Right lobe of liver (tissue), 6 donors: ENCODE results near the gene STN1. TPM values are rescaled to one million over a fixed set of nuclear protein-coding genes. Genes with fewer than 3 reads are reported as not detected.
A peak's percentile ranks its signal among the peaks of the same experiment; 100 is the strongest.

Experiments used
- ATAC-seq, 4 donors: fragments of 200-7000 bp; cut with Tn5 transposase; one replicate each; pipeline ENCODE4 v1.9.1; 2020; ENCODE audit warnings: mild to moderate bottlenecking in 4 of 4, moderate library complexity in 4 of 4
- DNase-seq, 3 donors: peaks; one replicate each; pipeline ENCODE4 v3.0.0-alpha.2; 2020
- H3K27ac ChIP-seq, 3 donors: fragments of 200-600 bp; one replicate each; pipeline ENCODE4 v1.8.0; 2022
- H3K27me3 ChIP-seq, 2 donors: fragments of 200-600 bp; one replicate each; pipeline ENCODE4 v1.8.0; 2022
- H3K36me3 ChIP-seq, 4 donors: fragments of 200-600 bp; sonication (generic) in 1 of 4; one replicate each; pipeline versions ENCODE4 v1.5.1 to v1.8.0; 2017 to 2022; ENCODE audit warnings: control low read depth in 1 of 4
- H3K4me1 ChIP-seq, 4 donors: fragments of 200-600 bp; sonication (generic) in 1 of 4; one replicate each; pipeline versions ENCODE4 v1.5.1 to v1.8.0; 2017 to 2022; ENCODE audit warnings: control low read depth in 1 of 4
- H3K4me3 ChIP-seq, 3 donors: fragments of 200-600 bp; one replicate each; pipeline ENCODE4 v1.8.0; 2022
- H3K9me3 ChIP-seq, 4 donors: fragments of 200-600 bp; sonication (generic) in 1 of 4; one replicate each; pipeline versions ENCODE4 v1.5.1 to v1.8.0; 2017 to 2022; ENCODE audit warnings: control low read depth in 1 of 4
- POLR2A ChIP-seq: fragments of 450-650 bp; IDR thresholded peaks from one replicate; pipeline ENCODE4 v1.6.1; 2017; ENCODE audit warnings: antibody characterized with exemption, mild to moderate bottlenecking
- WGBS: methylation state at CpG from one replicate; pipeline ENCODE4 v1.1.6; 2018; ENCODE audit warnings: low coverage, low lambda C conversion rate; ENCODE audit not compliant: insufficient coverage; ENCODE audit errors: missing lambda C conversion rate; 5-methylcytosine and 5-hydroxymethylcytosine counted together
- intact Hi-C, 2 donors: fragments of 100-400 bp; cut with DNase I; formaldehyde crosslinking; loops; one replicate each; pipeline versions ENCODE4 v1.11.2 to v1.14.1; 2022
- total RNA-seq, 6 experiments: library from RNA; depleted of rRNA in 2 of 6; stranded (reverse); fragments of >200 nt in 2 of 6; fragmentation: NEBNext Ultra II Directional in 3 of 6; extraction: Animal tissue kit (Norgen Biotek cat#: 25700) in 3 of 6; gene quantifications; one replicate each; pipeline versions ENCODE4 v1.1.0 to v1.2.4, GENCODE V29; 2016 to 2023
- TF ChIP-seq, protein P1 (sequence below), 4 donors: fragments of 200-600 bp in 3 of 4; fragments of 450-650 bp in 1 of 4; IDR thresholded peaks; one replicate each; pipeline versions ENCODE4 v1.5.1 to v1.8.0; 2016 to 2022; ENCODE audit warnings: antibody characterized with exemption in 4 of 4, mild to moderate bottlenecking in 2 of 4
- donor health status: DM: no; HTN: yes; CAD: no.
- donor health status: DM: no; HTN: no; CAD: no.
- donor health status: DM: no; HTN: no; CAD: no.
- donor health status: DM: no; HTN: yes; CAD: no.
- donor health status: DM: no; HTN: yes; CAD: no.

The STN1 gene
- total RNA-seq, 6 experiments from 2014 or later = 6.1 to 13.3 (median 6.6) TPM

DNA sequence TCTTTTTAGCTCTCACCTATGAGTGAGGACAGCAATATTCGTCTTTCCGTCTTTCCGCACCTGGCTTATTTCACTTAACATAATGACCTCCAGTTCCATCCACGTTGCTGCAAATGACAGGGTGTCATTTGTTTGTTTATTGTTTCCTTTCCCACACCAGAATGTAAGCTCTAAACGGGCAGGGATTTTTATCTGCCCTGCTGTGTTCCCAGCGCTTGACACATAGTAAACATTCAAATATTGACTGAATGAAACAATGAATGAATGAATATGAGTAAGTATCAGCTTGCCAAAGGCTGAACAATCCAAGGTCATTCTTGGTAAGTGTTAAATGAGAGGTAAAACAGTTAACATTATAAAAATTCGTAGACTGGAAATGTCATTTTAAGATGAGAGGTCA, 75.4 kb downstream of the STN1 start:
- no peaks in the 10 kb centered on the region for H3K27me3 ChIP-seq
- no peak for TF ChIP-seq POLR2A
- TF ChIP-seq, protein P1, sequence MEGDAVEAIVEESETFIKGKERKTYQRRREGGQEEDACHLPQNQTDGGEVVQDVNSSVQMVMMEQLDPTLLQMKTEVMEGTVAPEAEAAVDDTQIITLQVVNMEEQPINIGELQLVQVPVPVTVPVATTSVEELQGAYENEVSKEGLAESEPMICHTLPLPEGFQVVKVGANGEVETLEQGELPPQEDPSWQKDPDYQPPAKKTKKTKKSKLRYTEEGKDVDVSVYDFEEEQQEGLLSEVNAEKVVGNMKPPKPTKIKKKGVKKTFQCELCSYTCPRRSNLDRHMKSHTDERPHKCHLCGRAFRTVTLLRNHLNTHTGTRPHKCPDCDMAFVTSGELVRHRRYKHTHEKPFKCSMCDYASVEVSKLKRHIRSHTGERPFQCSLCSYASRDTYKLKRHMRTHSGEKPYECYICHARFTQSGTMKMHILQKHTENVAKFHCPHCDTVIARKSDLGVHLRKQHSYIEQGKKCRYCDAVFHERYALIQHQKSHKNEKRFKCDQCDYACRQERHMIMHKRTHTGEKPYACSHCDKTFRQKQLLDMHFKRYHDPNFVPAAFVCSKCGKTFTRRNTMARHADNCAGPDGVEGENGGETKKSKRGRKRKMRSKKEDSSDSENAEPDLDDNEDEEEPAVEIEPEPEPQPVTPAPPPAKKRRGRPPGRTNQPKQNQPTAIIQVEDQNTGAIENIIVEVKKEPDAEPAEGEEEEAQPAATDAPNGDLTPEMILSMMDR (IDR thresholded peaks at IDR 0.05) = no peak
- H3K9me3 ChIP-seq = no peaks in the 10 kb centered on the region
- DNase-seq (no peak), ATAC-seq (peak in 2 of 4 donors; percentile 71 to 76)
- H3K27ac ChIP-seq = no peak overlapping the region
- intact Hi-C loops = no loop called here
- no peak overlapping the region for H3K4me3 ChIP-seq
- no peaks in the 10 kb centered on the region for H3K36me3 ChIP-seq
- no peaks in the 10 kb centered on the region for H3K4me1 ChIP-seq
- WGBS = 47% methylated on average over 7 of the region's 7 CpGs

DNA sequence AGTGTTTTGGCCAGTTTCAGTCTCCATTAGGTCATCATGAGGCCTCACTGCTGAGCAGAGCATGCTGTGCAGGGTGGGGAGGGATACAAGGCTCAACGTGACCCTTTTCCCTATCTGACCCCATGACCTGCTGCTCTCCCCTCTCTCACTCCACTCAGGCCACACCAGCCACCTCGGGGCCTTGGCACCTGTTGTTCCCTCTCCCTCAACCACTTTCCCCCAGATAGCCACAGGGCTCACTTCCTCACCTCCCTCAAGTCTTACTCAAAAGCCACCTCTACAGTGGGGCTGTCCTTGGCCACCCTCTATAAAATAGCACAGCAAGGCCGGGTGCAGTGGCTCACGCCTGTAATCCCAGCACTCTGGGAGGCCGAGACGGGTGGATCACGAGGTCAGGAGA, 76.5 kb downstream of the STN1 start:
- no peak overlapping the region for H3K27ac ChIP-seq
- DNase-seq = no peak
- no peak for ATAC-seq
- H3K9me3 ChIP-seq = no peaks in the 10 kb centered on the region
- no peaks in the 10 kb centered on the region for H3K36me3 ChIP-seq
- intact Hi-C loops = no loop called here
- WGBS = 82% methylated on average over 7 of the region's 7 CpGs
- TF ChIP-seq, protein P1 (IDR thresholded peaks at IDR 0.05) = no peak
- TF ChIP-seq POLR2A = no peak
- no peak overlapping the region for H3K4me3 ChIP-seq
- H3K4me1 ChIP-seq = no peaks in the 10 kb centered on the region
- no peaks in the 10 kb centered on the region for H3K27me3 ChIP-seq

GRCh38 chr10:103840740-103841070, 77.3 kb downstream of the STN1 start:
- Histone ChIP-seq H3K36me3 (no peaks in the 10 kb centered on the region), H3K4me3 (no peak overlapping the region), H3K9me3 (no peaks in the 10 kb centered on the region), H3K27ac (no peak overlapping the region), H3K27me3 (no peaks in the 10 kb centered on the region), H3K4me1 (peaks cover 0 to 3% (median under 1%) of the 10 kb centered on the region in 4 donors)
- no peak for DNase-seq
- intact Hi-C loops = no loop called here
- ATAC-seq = no peak
- WGBS = 70% methylated on average over 4 of the region's 4 CpGs
- no peak for TF ChIP-seq POLR2A
- TF ChIP-seq, protein P1 (IDR thresholded peaks at IDR 0.05) = no peak

- ATAC-seq = peak in 1 of 4 donors; percentile 7
- peaks cover 0 to 8% (median 4%) of the 10 kb centered on the region in 4 donors for H3K4me1 ChIP-seq
- intact Hi-C loops = no loop called here
- WGBS = 64% methylated on average over 14 of the region's 18 CpGs
- no peak overlapping the region for H3K27ac ChIP-seq
- no peaks in the 10 kb centered on the region for H3K9me3 ChIP-seq
- no peak overlapping the region for H3K4me3 ChIP-seq
- TF ChIP-seq POLR2A = no peak
- TF ChIP-seq, protein P1 (IDR thresholded peaks at IDR 0.05) = no peak
- H3K27me3 ChIP-seq = no peaks in the 10 kb centered on the region
- no peaks in the 10 kb centered on the region for H3K36me3 ChIP-seq
- no peak for DNase-seq
These were observed 77.9 kb downstream of the STN1 start for GRCh38 chr10:103839872-103840739.
